BJ (cell line): ENCODE data around the gene KLHDC1. TPM values are rescaled to one million over a fixed set of nuclear protein-coding genes. Genes with fewer than 3 reads are reported as not detected.

Source experiments
- CTCF ChIA-PET: fragments of 350-600 bp; formaldehyde crosslinking; extraction: SDS; loops from one replicate; lab custom pipeline; 2021; ENCODE audit warnings: antibody characterized with exemption, inconsistent platforms; lab: Yijun Ruan, JAX
- POLR2A ChIA-PET: fragments of 300-600 bp; sonication (Branson Sonifier 250); formaldehyde crosslinking; extraction: SDS; loops from one replicate; lab custom pipeline; 2021; ENCODE audit warnings: antibody characterized with exemption; lab: Charles Lee
- DNase-seq: peaks from one replicate; pipeline ENCODE4 v3.0.0-alpha.2; 2011; ENCODE audit warnings: low read depth
- H3K27me3 ChIP-seq: 2 replicates; pipeline ENCODE4 v1.6.0; 2011; ENCODE audit warnings: low read length; ENCODE audit not compliant: control insufficient read depth, insufficient read depth
- H3K36me3 ChIP-seq: 2 replicates; pipeline ENCODE4 v1.5.1; 2011; ENCODE audit warnings: low read length; ENCODE audit not compliant: control insufficient read depth, insufficient read depth
- H3K4me3 ChIP-seq: 2 replicates; pipeline ENCODE4 v1.5.1; 2011; ENCODE audit warnings: low read depth, mild to moderate bottlenecking, control low read depth, low read length
- CTCF ChIP-seq: IDR thresholded peaks from 2 replicates; pipeline ENCODE4 v1.5.1; 2011; ENCODE audit warnings: low read depth, mild to moderate bottlenecking, control low read depth, inconsistent platforms, low read length, moderate library complexity; ENCODE audit not compliant: insufficient read depth
- polyA plus RNA-seq: library from polyadenylated mRNA; depleted of rRNA; stranded (reverse); fragments of >200 nt; gene quantifications from 2 replicates; pipeline ENCODE4 v1.2.3, GENCODE V29; 2011

The KLHDC1 gene
- polyA plus RNA-seq, 1 experiment = 0.25 TPM

- no peak for TF ChIP-seq CTCF
- Histone ChIP-seq H3K27me3 (no peaks in the 10 kb centered on the region), H3K4me3 (peak within 1 kb of the TSS; percentile 68), H3K36me3 (no peaks in the 10 kb centered on the region)
- CTCF ChIA-PET = interaction anchor here (0.7 to 3.1 kb wide), 9 partner anchors 13 to 1072 kb away, joined by 3 to 11 read pairs (median 4); partner anchors contain the start of genes DNAAF2 and NEMF
- POLR2A ChIA-PET = interaction anchor here (0.6 to 0.8 kb wide), 8 partner anchors 25 to 320 kb away, joined by 3 to 5 read pairs (median 3); partner anchors contain the start of genes KLHDC1 and NEMF
- peak; percentile 27 for DNase-seq
Measured at GRCh38 chr14:49767571-49768300, 74.8 kb downstream of the KLHDC1 start, which contains the start of gene KLHDC2. Gene KLHDC2 (plus strand): TSS chr14:49768153. CDS start chr14:49768469, 316 bp downstream.

GRCh38 chr14:49768301-49769121 lies 75.6 kb downstream of the KLHDC1 start:
- no peaks in the 10 kb centered on the region for H3K27me3 ChIP-seq
- ChIA-PET CTCF (interaction anchor here (0.7 to 3.1 kb wide), 8 partner anchors 12 to 175 kb away, joined by 3 to 11 read pairs (median 4); partner anchors contain the start of genes DNAAF2 and NEMF), POLR2A (interaction anchor here (0.6 to 0.7 kb wide), 2 partner anchors 30 to 136 kb away, joined by 3 to 5 read pairs; no protein-coding TSS in a partner anchor)
- no peaks in the 10 kb centered on the region for H3K36me3 ChIP-seq
- H3K4me3 ChIP-seq = peak overlapping the region; percentile 68
- DNase-seq = no peak
- TF ChIP-seq CTCF = no peak

GRCh38 chr14:49769171-49769570 lies 76.3 kb downstream of the KLHDC1 start:
- ChIA-PET POLR2A (no interaction called here), CTCF (interaction anchor here (1.0 to 3.1 kb wide), 3 partner anchors 84 to 176 kb away, joined by 3 to 11 read pairs (median 5); partner anchors contain the start of genes DNAAF2 and NEMF)
- H3K36me3 ChIP-seq = no peaks in the 10 kb centered on the region
- no peak for TF ChIP-seq CTCF
- peak overlapping the region; percentile 68 for H3K4me3 ChIP-seq
- peak; percentile 28 for DNase-seq
- no peaks in the 10 kb centered on the region for H3K27me3 ChIP-seq

- Histone ChIP-seq H3K27me3 (no peaks in the 10 kb centered on the region), H3K4me3 (peak overlapping the region; percentile 68), H3K36me3 (no peaks in the 10 kb centered on the region)
- POLR2A ChIA-PET = interaction anchor here (1.1 kb wide), 1 partner anchor 83 kb away, joined by 3 read pairs; the partner anchor contains the start of gene NEMF
- TF ChIP-seq CTCF = no peak
- CTCF ChIA-PET = interaction anchor here (1.0 to 3.1 kb wide), 3 partner anchors 83 to 176 kb away, joined by 3 to 11 read pairs (median 3); partner anchors contain the start of genes DNAAF2 and NEMF
- no peak for DNase-seq
Measured at GRCh38 chr14:49769581-49770211, 76.8 kb downstream of the KLHDC1 start.
